H9 (cell line): ENCODE data around the gene WFDC5. TPM values are rescaled to one million over a fixed set of nuclear protein-coding genes. Genes with fewer than 3 reads are reported as not detected.

ENCODE experiments used
- DNase-seq: peaks from one replicate; pipeline ENCODE4 v3.0.0-alpha.2; 2017
- H2AFZ ChIP-seq: one replicate; pipeline ENCODE4 v1.6.1; 2013; ENCODE audit warnings: mild to moderate bottlenecking, low read length, control low read depth, moderate library complexity
- H2AK5ac ChIP-seq: 2 replicates; pipeline ENCODE4 v1.6.1; 2013; ENCODE audit warnings: low read length, control low read depth, mixed read lengths; ENCODE audit not compliant: insufficient read length
- H2BK120ac ChIP-seq: one replicate; pipeline ENCODE4 v1.6.1; 2013; ENCODE audit warnings: low read depth, mild to moderate bottlenecking, low read length, control low read depth, inconsistent platforms; ENCODE audit not compliant: poor library complexity, severe bottlenecking
- H2BK12ac ChIP-seq: 2 replicates; pipeline ENCODE4 v1.6.1; 2013; ENCODE audit warnings: low read length, control low read depth, mixed read lengths, low read depth; ENCODE audit not compliant: insufficient read length
- H2BK15ac ChIP-seq: 2 replicates; pipeline ENCODE4 v1.6.1; 2013; ENCODE audit warnings: low read depth, low read length, control low read depth
- H2BK20ac ChIP-seq: one replicate; pipeline ENCODE4 v1.6.1; 2013; ENCODE audit warnings: low read depth, mild to moderate bottlenecking, low read length, control low read depth, inconsistent platforms; ENCODE audit not compliant: poor library complexity, severe bottlenecking
- H2BK5ac ChIP-seq: 2 replicates; pipeline ENCODE4 v1.6.1; 2013; ENCODE audit warnings: low read length, control low read depth, mixed read lengths; ENCODE audit not compliant: insufficient read length
- H3K14ac ChIP-seq: 2 replicates; pipeline ENCODE4 v1.6.1; 2013; ENCODE audit warnings: low read length, control low read depth; ENCODE audit not compliant: insufficient read depth
- H3K18ac ChIP-seq: 2 replicates; pipeline ENCODE4 v1.6.1; 2013; ENCODE audit warnings: low read depth, mild to moderate bottlenecking, mixed read lengths, low read length, control low read depth; ENCODE audit not compliant: insufficient read length
- H3K23ac ChIP-seq: 2 replicates; pipeline ENCODE4 v1.6.1; 2013; ENCODE audit warnings: low read length, control low read depth, mixed read lengths, low read depth; ENCODE audit not compliant: insufficient read length
- H3K23me2 ChIP-seq: 2 replicates; pipeline ENCODE4 v1.6.1; 2013; ENCODE audit warnings: low read depth, mild to moderate bottlenecking, mixed read lengths, low read length, control low read depth; ENCODE audit not compliant: insufficient read length, poor library complexity, severe bottlenecking
- H3K27ac ChIP-seq: 2 replicates; pipeline ENCODE4 v1.5.1; 2013; ENCODE audit warnings: low read length, control low read depth, mixed read lengths, low read depth; ENCODE audit not compliant: insufficient read length
- H3K27me3 ChIP-seq: 2 replicates; pipeline ENCODE4 v1.6.1; 2013; ENCODE audit warnings: low read length, control low read depth, inconsistent platforms; ENCODE audit not compliant: insufficient read depth
- H3K4ac ChIP-seq: 2 replicates; pipeline ENCODE4 v1.6.1; 2013; ENCODE audit warnings: low read depth, mild to moderate bottlenecking, control low read depth, inconsistent platforms, low read length, moderate library complexity
- H3K4me1 ChIP-seq: 2 replicates; pipeline ENCODE4 v1.6.1; 2013; ENCODE audit warnings: low read length, control low read depth, inconsistent platforms; ENCODE audit not compliant: insufficient read depth
- H3K4me2 ChIP-seq: 2 replicates; pipeline ENCODE4 v1.6.1; 2013; ENCODE audit warnings: low read length, control low read depth, mixed read lengths; ENCODE audit not compliant: insufficient read length, insufficient read depth
- H3K56ac ChIP-seq: 2 replicates; pipeline ENCODE4 v1.6.1; 2013; ENCODE audit warnings: low read depth, mild to moderate bottlenecking, mixed read lengths, low read length, control low read depth; ENCODE audit not compliant: insufficient read length
- H3K79me1 ChIP-seq: 2 replicates; pipeline ENCODE4 v1.6.1; 2013; ENCODE audit warnings: low read depth, mild to moderate bottlenecking, moderate library complexity, low read length, control low read depth, inconsistent platforms; ENCODE audit not compliant: insufficient read depth, poor library complexity, severe bottlenecking
- H3K79me2 ChIP-seq: 2 replicates; pipeline ENCODE4 v1.6.1; 2013; ENCODE audit warnings: low read length, control low read depth, inconsistent platforms; ENCODE audit not compliant: insufficient read depth
- H3K9ac ChIP-seq: 2 replicates; pipeline ENCODE4 v1.6.1; 2013; ENCODE audit warnings: low read length, control low read depth, mixed read lengths; ENCODE audit not compliant: insufficient read length; ENCODE audit errors: extremely low read depth
- H3K9me3 ChIP-seq: one replicate; pipeline ENCODE4 v1.6.1; 2013; ENCODE audit warnings: low read depth, low read length, inconsistent platforms; ENCODE audit not compliant: control insufficient read depth
- H3T11ph ChIP-seq: one replicate; pipeline ENCODE4 v1.6.1; 2013; ENCODE audit warnings: mild to moderate bottlenecking, low read length, control low read depth, inconsistent platforms
- H4K20me1 ChIP-seq: one replicate; pipeline ENCODE4 v1.6.1; 2013; ENCODE audit not compliant: control insufficient read depth, insufficient read length, insufficient read depth
- H4K5ac ChIP-seq: 2 replicates; pipeline ENCODE4 v1.6.1; 2013; ENCODE audit warnings: low read depth, mild to moderate bottlenecking, mixed read lengths, low read length, control low read depth; ENCODE audit not compliant: insufficient read length
- H4K8ac ChIP-seq: replicated peaks from 2 replicates; pipeline ENCODE4 v1.6.1; 2013; ENCODE audit warnings: low read length, control low read depth, mixed read lengths, low read depth; ENCODE audit not compliant: insufficient read length
- H4K91ac ChIP-seq: 2 replicates; pipeline ENCODE4 v1.6.1; 2013; ENCODE audit warnings: low read depth, mild to moderate bottlenecking, moderate library complexity, mixed read lengths, low read length, control low read depth; ENCODE audit not compliant: insufficient read length
- H3K27ac Mint-ChIP-seq, 3 experiments: 2 replicates in 2 of 3; 3 replicates in 1 of 3; pipeline ENCODE4 v1.8.0; 2020 to 2021; ENCODE audit warnings: mixed read lengths in 3 of 3, mild to moderate bottlenecking in 1 of 3, moderate library complexity in 1 of 3
- H3K27me3 Mint-ChIP-seq: 2 replicates; pipeline ENCODE4 v1.8.0; 2021; ENCODE audit warnings: low read depth, mild to moderate bottlenecking, moderate library complexity, mixed read lengths
- H3K36me3 Mint-ChIP-seq, 3 experiments: 2 replicates in 2 of 3; 3 replicates in 1 of 3; pipeline ENCODE4 v1.8.0; 2020 to 2021; ENCODE audit warnings: low read depth in 3 of 3, mixed read lengths in 3 of 3; ENCODE audit not compliant: insufficient read depth in 1 of 3
- H3K4me1 Mint-ChIP-seq, 2 experiments: 2 replicates each; pipeline ENCODE4 v1.8.0; 2020; ENCODE audit warnings: mixed read lengths in 2 of 2
- H3K4me3 Mint-ChIP-seq, 2 experiments: 2 replicates in 1 of 2; 3 replicates in 1 of 2; pipeline ENCODE4 v1.8.0; 2020 to 2021; ENCODE audit warnings: mild to moderate bottlenecking in 2 of 2, mixed read lengths in 2 of 2, moderate library complexity in 1 of 2
- H3K9me3 Mint-ChIP-seq, 2 experiments: 2 replicates in 1 of 2; 3 replicates in 1 of 2; pipeline ENCODE4 v1.8.0; 2020; ENCODE audit warnings: mild to moderate bottlenecking in 2 of 2, mixed read lengths in 2 of 2, moderate library complexity in 1 of 2
- WGBS: extraction: QIAGEN DNeasy Blood & Tissue Kit; methylation state at CpG from one replicate; pipeline ENCODE4 v1.1.7; 2013; ENCODE audit warnings: missing lambda C conversion rate, low lambda C conversion rate, mixed read lengths; ENCODE audit not compliant: insufficient read length; ENCODE audit errors: extremely low coverage; 5-methylcytosine and 5-hydroxymethylcytosine counted together
- total RNA-seq: library from RNA; stranded (reverse); gene quantifications from 2 replicates; pipeline ENCODE4 v1.2.1, GENCODE V29; 2021
- TF ChIP-seq, protein P1 (sequence below): fragments of 200-600 bp; sonication (generic); conservative IDR thresholded peaks from 3 replicates; pipeline ENCODE4 v1.8.0; 2021; ENCODE audit warnings: antibody characterized with exemption, mild to moderate bottlenecking

The WFDC5 gene
- total RNA-seq, 1 experiment from 2014 or later: not detected

GRCh38 chr20:45138561-45139300 is 23.8 kb upstream of the WFDC5 start:
- H3K9ac ChIP-seq: no peak overlapping the region
- no peak overlapping the region for H3K4me2 ChIP-seq
- WGBS: no CpG with 5 or more reads among the region's 20 CpGs
- H3K23ac ChIP-seq: no peak overlapping the region
- H2BK12ac ChIP-seq: no peak overlapping the region
- no peaks in the 10 kb centered on the region for H3K4me1 ChIP-seq
- no peak overlapping the region for H2BK5ac ChIP-seq
- Mint-ChIP-seq H3K36me3 (no peaks in the 10 kb centered on the region), H3K4me3 (no peak overlapping the region), H3K27ac (no peak overlapping the region), H3K27me3 (peaks cover 17% of the 10 kb centered on the region), H3K9me3 (no peaks in the 10 kb centered on the region), H3K4me1 (no peaks in the 10 kb centered on the region)
- H3K9me3 ChIP-seq: no peaks in the 10 kb centered on the region
- H2BK20ac ChIP-seq: no peak overlapping the region
- H3K56ac ChIP-seq: no peak overlapping the region
- no peak overlapping the region for H3K14ac ChIP-seq
- no peak overlapping the region for H3K4ac ChIP-seq
- no peaks in the 10 kb centered on the region for H3K79me2 ChIP-seq
- peak overlapping the region; percentile 75 for H2AFZ ChIP-seq
- no peak overlapping the region for H3T11ph ChIP-seq
- TF ChIP-seq, protein P1, sequence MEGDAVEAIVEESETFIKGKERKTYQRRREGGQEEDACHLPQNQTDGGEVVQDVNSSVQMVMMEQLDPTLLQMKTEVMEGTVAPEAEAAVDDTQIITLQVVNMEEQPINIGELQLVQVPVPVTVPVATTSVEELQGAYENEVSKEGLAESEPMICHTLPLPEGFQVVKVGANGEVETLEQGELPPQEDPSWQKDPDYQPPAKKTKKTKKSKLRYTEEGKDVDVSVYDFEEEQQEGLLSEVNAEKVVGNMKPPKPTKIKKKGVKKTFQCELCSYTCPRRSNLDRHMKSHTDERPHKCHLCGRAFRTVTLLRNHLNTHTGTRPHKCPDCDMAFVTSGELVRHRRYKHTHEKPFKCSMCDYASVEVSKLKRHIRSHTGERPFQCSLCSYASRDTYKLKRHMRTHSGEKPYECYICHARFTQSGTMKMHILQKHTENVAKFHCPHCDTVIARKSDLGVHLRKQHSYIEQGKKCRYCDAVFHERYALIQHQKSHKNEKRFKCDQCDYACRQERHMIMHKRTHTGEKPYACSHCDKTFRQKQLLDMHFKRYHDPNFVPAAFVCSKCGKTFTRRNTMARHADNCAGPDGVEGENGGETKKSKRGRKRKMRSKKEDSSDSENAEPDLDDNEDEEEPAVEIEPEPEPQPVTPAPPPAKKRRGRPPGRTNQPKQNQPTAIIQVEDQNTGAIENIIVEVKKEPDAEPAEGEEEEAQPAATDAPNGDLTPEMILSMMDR: peak; percentile 97
- H3K18ac ChIP-seq: no peak overlapping the region
- H4K91ac ChIP-seq: no peak overlapping the region
- no peaks in the 10 kb centered on the region for H3K79me1 ChIP-seq
- H2AK5ac ChIP-seq: no peak overlapping the region
- H4K8ac ChIP-seq: no peak overlapping the region
- H3K23me2 ChIP-seq: no peaks in the 10 kb centered on the region
- H2BK15ac ChIP-seq: no peak overlapping the region
- no peak overlapping the region for H3K27ac ChIP-seq
- H3K27me3 ChIP-seq: no peaks in the 10 kb centered on the region
- DNase-seq: peak; percentile 84
- H4K5ac ChIP-seq: no peak overlapping the region
- no peaks in the 10 kb centered on the region for H4K20me1 ChIP-seq
- H2BK120ac ChIP-seq: no peak overlapping the region
